GM19452 (cell line): ENCODE results near the gene FLT1.

Experiments
- ATAC-seq: cut with Tn5 transposase; IDR thresholded peaks from one replicate; pipeline ENCODE4 v1.9.1; 2021; ENCODE audit not compliant: unreplicated experiment

Gene FLT1

DNA sequence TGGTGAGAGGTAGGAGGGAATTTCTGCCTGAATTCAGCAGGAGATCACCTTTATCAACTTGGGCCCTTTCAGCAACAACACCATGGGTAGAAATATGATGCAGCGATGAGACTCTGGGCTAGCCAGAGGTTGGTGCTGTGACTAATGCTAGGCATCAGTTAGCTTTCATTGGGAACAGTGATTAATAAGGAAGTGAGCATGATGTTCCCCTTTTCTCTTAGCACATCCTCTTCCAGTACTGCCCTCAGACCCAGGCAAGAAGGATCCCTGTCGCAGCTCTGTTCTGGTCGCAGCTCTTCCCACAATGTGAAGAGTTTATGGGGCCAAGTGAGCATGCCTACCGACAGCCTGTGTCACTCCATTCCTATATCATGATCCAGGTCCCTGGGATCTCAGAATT, 100.5 kb downstream of the FLT1 start:
- ATAC-seq = no peak

DNA sequence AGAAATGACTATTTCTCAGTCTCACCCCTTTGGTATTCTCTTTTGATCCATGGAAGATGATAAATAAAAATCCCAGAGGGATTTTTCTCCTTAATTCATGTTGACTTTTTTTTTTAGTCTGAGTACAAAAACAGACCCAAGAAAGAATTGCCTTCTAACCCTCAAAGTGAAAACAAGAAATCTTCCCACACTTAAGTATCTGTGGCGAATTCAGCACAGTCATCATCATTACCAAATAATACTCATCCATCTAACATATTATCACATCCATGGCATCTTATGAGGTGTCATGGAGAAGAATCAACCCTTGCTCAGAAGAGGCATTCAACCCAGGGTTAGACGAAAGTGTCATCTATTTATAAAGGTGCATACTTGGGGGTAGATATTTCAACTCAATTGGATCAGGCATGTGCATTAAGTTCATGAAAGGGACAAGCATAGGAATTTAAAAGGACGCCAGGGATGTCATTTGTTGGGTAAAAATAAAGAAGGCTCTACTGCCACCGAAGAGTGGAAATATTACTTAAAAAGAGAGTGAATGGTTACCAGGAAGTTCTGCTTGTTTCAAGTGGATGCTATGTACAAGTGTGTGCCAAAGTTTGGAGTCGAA, 101.9 kb downstream of the FLT1 start:
- ATAC-seq = no peak

GRCh38 chr13:28392428-28392827, 102.5 kb downstream of the FLT1 start:
- no peak for ATAC-seq

DNA sequence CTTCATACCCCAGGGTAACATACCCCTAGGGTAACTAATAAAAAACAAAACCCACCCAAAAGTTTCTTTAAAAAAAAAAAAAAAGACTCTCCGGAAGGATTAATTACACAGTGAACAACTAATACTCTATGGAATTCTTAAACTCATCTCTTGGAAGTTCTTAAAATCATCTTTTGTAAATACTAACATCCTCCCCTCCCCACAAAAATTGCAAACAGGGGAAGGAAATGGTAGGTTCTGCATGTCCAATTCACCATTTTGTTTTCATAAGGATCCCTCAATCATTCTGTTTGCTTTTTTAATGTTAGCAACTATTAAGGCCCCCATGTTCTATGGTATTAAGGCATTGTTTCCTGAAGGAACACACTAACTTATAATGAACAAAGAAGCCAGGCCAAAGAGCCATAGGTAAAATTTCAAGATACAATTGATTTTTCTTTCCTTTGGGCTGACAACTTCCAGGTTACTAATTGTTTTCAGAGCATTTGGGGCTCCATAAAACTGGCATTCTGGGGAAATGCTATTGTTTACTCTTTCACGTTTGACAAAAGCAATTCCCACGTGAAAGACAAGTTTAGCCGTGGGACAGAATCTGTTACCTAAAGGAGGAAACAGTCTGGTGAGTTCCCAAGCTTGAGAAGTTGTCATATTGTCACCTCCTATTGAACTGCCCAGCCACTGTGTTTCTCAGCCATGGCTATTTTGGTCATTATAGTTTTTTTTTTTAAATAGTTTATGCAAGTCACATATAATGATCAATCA, 107.0 kb downstream of the FLT1 start:
- no peak for ATAC-seq

DNA sequence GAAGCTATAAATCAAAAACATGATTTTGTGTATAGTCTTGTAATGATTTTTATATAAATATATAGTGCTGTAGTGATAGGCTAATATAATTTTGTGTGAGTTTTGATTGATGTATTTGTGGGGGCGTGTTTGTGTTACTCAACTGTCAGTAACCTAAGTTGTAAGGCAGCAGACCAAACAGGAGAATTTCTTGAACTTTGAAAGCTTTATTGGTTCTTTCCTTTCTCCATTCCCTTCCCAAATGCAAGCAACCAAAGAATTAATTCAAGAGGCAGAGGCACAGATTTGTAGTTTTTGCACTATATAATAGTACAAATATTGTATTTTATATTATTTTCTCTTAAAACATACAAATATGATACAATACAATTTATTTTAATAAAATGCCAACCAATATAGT, 109.6 kb downstream of the FLT1 start:
- no peak for ATAC-seq

DNA sequence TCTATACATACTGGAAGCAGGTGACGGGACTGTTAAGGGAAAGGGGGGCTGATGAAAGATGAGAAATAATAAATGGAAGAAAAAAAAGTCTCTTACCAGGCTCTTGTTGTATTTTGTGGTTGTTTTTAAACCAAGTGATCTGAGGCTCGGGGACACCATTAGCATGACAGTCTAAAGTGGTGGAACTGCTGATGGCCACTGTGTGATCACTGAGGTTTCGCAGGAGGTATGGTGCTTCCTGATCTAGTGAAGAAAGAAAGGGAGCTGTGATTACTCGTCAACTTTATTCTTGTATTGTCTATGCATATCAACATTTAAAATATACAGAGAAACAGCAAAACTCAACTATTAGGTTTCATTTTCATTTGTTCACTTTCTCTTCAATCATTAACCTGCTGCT, 110.1 kb downstream of the FLT1 start:
- no peak for ATAC-seq

- ATAC-seq = no peak
Observed at GRCh38 chr13:28380319-28380718, 114.6 kb downstream of the FLT1 start.

DNA sequence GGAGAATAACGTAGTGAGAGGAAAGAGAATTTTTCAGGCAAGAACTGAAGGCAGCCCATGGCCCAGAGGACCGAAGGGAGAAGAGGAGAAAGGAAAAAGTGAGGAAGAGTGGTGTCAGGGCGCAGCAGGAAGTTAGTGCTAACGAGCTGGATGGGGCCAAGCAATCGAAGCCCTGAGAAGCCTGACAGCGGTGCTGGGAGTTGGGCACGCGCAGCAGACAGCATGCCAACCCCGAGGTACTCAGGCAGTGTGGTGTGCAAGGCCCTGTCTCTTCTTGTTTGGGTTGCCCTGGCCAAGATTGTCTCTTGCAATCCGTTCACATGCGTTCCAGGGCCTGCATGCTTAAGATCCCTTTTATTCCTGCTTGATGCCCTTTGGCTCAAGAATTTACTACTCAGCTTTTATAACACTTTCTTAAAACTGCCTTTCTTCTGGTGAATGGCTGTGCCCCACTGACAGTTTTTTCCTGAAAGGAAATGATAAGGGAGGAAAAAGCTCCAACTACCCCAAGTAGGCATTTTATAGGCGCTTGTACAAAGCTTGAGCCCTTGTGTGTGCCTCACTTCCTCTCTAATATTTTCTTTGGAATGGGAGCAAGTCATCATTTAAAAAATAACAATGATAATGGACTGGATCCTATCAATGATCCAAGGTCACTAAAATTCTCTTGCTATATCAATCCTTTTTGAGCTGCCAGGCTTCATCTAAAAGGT, 115.4 kb downstream of the FLT1 start:
- no peak for ATAC-seq

DNA sequence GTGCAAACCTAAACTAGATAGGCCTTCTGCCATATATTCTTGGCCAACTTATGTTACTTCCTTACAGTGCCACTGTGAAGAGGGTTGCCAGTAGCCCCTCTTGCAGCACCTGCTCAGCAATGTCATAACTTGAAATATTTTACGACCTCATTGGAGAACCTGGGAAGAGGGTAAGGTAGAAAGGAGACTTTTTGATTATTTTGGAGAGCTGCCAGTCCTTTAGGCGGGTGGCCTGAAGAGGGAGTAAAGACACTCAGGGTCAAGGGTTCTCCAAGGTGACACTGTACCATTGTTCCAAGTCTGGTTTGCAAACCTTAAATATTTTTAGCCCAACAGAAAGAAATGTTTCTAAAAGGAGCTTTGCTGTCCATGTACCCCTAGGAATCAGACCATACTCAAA, 118.3 kb downstream of the FLT1 start:
- no peak for ATAC-seq

DNA sequence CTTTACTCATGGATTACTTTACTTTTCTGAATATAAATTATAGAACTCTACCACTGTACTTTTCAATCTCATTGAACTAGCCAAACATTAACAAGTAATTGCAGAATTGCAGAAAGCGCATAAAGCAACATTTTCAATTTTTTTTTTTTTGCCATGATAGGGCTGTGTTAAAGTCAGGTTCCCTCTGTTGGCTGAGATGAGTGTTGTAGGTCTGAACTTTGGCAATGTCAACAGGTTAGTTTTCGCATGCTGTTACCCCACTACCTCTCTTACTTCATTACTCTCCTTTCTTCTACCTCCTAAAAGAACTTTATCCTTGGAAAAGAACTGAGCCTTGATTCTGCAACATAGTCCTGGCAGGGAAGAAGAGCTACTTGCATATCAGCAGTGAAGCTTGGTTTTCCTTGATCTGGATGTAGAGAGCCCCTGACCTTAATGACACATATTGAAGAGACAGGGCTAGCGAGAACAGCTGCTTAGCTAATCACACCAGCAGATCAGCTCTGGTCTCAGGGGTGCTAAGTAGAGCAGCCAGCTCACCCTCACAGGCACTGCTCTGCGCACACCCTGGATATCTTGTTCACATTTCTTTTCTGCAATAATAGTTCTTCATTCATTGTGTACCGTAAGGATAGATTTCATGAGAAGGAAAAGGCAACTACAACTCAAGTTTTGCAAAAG, 119.5 kb downstream of the FLT1 start:
- no peak for ATAC-seq

DNA sequence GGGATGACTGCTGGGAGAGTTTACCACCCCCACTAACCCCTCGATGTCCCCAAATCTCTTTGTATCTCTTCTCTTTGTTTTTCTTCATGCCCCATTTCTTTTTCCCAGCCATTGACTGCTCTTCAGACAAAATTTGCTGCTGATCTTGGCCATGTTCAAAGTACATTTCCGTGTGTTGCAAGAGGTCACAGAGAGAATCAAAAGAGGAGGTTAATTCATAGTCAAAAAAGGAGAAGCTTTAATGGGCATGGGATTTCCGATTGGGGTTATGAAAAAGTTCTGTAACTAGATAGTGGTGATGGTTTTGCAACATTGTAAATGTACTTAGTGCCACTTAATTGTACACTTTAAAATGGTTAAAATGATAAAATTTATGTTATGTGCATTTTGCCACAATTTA, 121.1 kb downstream of the FLT1 start:
- ATAC-seq = no peak

DNA sequence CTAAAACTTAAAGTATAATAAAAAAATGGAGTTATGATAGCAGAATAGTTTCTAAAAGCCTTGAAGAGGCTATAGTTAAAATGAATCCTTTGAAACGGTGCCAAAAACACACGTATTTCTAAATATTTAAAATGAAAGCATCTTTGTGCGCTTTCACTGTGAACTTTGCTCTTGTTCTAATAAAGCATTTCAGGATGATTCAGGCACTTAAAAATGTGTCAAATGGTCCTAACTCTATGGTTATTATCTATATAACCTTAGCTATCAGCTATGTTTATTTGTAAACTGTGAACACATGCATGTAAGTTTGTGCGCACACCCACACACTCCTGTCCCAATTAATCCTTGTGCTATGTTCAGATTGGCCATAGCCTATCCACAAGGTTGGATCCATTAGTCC, 124.5 kb downstream of the FLT1 start:
- ATAC-seq = no peak

DNA sequence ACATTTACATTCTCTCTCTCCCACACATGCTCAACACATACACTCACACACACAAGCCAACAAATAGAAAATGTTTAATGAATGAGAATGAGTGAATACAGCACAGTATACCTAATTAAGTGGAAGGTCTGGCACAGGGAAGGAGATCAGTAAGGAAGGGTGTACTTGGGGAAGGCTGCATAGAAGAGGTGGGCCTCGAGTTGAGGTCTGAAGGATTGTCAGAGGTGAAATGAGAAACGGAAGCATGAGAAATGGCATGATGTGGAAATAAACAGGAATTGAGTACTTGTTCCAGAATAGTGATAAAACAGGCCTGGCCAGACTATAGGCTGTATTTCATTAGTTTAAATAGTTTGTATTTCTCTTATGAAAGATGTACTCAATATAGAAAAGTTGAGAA, 136.2 kb downstream of the FLT1 start:
- ATAC-seq = no peak

DNA sequence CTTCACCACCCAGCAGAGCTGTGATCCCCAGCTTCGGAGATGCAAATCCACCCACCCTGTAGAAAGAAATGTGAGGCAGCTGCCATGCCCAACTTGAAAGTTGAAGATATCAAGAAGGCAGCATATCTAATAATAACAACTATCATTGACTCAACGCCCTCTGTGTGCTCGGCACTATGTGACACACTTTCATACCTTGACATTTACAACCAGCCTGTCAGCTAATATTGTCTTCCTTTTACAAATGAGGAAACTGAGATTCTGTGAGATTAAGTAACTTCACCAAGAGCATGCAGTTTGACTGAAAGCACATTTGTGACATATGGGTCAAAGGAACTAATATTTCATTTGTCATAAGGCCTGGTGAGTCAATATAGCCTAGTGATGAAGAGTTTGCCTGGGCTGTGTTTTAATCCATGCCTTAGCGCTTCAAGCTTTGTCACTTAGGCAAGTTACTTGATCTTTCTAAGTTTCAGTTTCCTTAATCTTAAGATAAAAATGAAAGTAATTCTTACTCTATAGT, 137.0 kb downstream of the FLT1 start:
- ATAC-seq = peak; percentile 52

DNA sequence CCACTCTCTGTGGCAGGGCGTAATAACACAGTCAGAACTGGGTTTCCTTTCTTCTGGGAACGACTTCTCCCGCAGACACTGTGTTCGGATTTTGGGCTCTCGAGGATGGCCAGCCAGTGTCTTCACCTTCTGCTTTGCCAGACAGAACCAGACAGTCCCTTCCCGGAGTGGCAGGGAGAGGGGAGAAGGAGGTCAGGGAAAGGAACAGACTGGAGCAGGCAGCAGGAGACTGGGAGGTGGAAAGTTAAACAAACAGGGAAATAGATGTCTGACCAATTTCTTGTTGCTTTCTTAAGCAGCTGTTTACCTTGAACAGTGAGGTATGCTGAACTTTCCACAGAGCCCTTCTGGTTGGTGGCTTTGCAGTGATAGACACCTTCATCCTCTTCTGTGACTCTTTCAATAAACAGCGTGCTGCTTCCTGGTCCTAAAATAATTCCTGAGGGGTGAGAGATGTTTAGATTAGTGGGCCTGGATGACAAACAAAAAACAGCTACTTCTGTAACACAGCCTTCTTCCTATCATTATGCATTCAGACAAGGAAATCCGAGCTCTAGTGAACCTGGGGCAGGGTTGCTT, 137.6 kb downstream of the FLT1 start:
- ATAC-seq = no peak

- ATAC-seq = no peak
Observed at GRCh38 chr13:28356561-28357021, 138.3 kb downstream of the FLT1 start.

DNA sequence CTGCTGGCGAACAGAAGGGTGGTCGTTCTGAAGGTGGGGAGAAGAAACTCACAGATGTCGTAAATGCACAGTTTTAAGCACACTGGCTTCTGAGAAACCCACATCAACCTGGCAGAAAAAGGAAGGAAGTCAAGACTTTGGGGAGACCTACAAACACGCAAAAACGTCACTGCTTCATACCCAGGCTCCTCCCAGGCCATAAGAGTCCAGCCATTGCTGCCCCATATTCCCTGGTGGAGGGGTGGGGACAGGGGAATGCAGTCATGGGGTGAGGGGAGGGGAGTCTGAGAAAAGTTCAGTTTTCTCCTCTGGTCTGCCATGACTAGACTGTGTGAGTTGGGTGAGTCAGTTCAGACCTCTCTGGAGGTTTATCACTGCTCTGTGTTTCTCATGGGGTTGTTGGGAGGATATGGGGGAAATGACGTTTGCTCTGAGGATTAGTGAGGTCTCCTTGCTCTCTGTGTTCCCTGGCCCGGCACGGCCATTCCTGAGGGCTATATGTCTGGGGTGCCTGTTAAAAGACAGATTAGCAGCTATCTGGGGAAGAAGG, 139.0 kb downstream of the FLT1 start:
- no peak for ATAC-seq

GRCh38 chr13:28355046-28355821, 139.7 kb downstream of the FLT1 start:
- no peak for ATAC-seq

DNA sequence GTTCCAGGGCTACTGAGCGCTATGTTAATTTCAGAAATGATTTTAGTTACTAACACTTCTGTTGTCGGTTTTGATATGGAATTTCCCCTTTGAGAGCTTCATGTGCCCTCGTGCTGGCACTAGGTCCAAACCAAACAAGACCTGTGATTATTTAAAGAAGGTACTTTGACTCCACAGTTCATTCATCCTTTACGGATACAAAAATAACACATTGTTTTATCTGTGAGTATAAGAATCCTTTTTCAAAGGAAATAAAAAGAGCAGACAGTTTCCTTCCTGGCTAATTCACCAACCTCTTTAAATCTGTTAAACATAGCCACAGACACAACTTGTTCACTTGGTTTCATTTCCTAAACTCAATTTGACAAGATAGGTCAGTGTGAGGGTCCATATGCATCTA, 141.2 kb downstream of the FLT1 start:
- ATAC-seq = no peak
